Pulmonary artery endothelial cell (primary cell): Measurements from ENCODE around the gene RCOR1. TPM values are rescaled to one million over a fixed set of nuclear protein-coding genes. Genes with fewer than 3 reads are reported as not detected.
"Not testable (repeated sequence)": the region's sequence is repeated elsewhere in the genome, so short reads cannot be mapped to it uniquely, and the experiment has no call there.

ENCODE experiments used
- DNase-seq: peaks from one replicate; pipeline ENCODE4 v3.0.0-alpha.2; 2011; ENCODE audit warnings: low read depth, low spot score
- total RNA-seq: library from RNA; depleted of rRNA; stranded (reverse); fragments of >200 nt; gene quantifications from 2 replicates; pipeline ENCODE4 v1.2.3, GENCODE V29; 2014

RCOR1 gene
- total RNA-seq = 12.3 and 18.6 TPM in 2 replicates

DNA sequence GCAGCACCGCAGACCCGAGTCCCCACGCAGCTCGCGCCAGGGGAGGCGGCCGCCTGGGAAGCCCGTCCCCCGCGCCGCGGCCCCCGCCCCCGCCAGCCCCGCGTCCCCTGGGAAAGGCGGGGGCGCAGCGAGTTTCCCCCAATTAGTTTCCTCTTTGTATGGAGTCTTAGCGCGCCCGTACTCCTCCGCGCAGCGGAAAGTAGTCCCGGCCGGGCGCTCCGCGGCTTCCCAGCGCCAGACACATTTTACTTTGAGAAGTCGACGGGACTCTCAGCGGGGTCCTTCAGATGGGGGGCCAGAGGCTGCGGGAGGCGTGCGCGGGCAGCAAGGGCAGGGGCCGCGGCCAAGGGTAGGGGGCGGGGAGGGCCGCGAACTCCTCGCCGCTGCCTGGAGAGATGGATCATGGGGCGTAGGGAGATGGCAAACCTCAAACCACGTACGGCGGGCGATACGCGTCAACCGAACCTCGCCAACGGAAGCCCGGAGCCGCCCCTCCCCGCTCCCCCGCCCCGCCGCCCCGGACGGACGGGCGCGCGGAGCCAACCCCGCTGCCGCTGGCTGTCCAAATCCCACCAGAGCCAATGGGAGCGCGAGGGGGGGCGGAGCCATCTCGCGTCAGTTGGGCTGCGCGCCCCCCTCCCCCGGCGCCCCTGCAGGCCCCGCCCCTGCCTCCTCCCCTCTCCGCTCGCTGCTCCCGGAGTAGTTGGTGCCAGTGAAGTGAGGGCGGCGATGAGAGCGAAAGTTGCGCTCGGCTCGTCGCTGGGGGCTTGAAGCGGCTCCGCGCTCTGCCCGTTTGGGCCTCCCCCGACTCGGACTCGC is at the start of gene RCOR1:
Gene RCOR1, plus strand, starts transcription at position 706 of the 819 bp plus-strand sequence. CDS start 238 bp downstream, outside the sequence.
- DNase-seq = peak; percentile 92

- no peak for DNase-seq
Measured at GRCh38 chr14:102544046-102544746, 48.3 kb upstream of the RCOR1 start.

- DNase-seq = no peak
Measured at GRCh38 chr14:102544747-102545460, 47.5 kb upstream of the RCOR1 start.

DNA sequence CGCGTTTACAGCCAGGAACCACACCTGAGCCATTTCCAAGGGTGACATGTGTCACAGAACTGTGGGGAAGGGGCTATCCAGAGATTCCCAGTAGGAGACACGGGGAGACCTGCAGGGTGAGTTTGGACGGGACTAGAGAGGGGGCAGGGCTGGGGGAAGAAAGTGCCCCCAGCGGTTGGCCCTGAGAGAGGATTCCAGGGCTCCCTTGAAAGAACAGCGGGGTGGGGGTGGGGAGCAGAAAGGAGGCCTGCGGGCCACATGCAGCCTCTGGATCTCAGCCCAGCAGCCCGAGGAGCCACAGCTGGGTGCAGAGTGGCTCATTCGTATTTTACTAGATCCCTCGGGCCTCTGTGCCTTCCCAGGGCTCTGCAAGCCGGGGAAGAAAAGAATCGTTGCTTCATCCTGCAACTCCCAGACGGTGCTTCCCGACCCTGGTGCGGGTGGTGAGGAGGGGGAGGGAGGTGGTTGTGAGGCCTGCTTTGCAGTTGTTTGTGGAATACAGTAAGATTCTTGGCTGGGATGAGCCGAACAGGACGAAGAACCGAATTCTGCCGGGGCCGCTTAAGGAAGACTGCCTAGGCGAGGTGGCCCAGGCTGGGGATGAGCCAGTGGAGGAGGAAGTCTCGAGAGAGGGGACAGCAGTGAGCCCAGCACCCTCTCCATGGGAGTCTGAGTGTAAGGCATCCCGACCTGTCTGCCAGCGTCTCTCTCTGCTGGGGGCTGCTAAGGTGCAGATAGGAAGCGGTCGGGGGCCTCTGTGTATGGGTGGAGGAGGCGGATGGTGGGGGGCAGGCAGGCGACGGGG is 46.8 kb upstream of the RCOR1 start:
- DNase-seq = no peak

GRCh38 chr14:102548616-102549240 is 43.7 kb upstream of the RCOR1 start:
- no peak for DNase-seq

DNA sequence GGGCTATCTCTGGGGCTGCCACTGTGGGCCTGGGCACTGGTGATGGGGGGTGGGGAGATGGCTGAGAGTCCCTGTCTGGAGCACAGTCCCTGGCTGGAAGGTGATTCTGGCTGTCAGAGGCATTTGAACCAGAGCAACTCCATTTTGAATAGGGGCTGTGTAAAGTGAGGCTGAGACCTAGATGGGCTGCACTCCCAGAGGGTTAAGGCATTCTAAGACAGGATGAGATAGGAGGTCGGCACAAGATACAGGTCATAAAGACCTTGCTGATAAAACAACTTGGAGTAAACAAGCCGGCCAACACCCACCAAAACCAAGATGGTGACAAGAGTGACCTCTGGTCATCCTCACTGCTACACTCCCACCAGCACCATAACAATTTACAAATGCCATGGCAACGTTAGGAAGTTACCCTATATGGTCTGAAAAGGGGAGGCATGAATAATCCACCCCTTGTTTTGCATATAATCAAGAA is 41.5 kb upstream of the RCOR1 start:
- not testable (repeated sequence) for DNase-seq

GRCh38 chr14:102551995-102552705 is 40.3 kb upstream of the RCOR1 start:
- no peak for DNase-seq

DNA sequence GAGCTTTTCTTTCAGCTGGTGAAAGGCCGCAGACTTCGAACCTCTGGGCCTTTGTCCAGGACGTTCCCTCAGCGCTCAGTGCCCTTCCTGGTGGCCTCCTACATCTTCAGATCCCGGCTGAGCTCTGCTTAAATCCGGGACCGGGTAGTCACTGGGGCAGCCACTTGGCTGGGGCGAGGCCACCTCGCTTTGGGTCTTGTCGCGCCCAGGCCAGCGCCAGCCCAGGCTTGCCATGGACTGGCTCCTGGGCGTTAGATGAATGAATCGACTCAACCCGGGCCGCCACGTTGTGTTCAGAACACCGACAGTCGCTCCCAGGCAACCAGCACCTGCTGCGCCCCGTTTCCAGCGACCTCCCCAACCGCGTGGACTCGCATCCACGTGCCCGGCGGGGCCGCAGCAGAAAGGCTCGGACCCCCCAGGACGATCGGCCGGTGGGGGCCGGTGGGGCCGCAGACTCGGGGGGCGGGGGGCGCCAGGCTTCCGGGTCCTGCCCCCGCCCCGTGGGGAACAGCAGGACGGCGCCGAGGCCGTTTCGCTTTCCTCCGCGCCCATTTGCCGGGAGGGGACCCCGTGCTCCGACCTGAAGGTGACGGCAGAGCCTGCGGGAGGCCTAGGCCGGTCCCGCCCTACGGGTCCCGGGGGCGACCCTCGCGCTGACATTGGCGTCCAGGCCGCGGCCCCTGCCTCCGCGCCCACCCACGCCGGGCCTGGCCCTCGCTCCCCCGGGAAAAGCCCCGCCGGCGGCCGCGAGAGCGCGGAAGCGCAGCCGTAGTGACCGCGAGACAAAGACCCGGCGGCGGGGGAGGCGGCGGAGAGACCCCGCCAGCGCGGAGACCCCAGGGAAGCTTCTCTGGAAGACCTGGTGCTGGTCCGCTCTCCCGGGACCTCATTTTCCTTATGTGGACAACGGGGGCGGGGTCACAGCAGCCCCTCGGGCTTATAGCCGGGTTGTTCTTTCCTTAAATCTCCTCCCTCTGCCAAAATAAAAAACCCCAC is 37.3 kb upstream of the RCOR1 start:
- DNase-seq = no peak

- DNase-seq = no peak
Measured at GRCh38 chr14:102556098-102556677, 36.3 kb upstream of the RCOR1 start.

GRCh38 chr14:102557434-102558226 is 34.8 kb upstream of the RCOR1 start:
- DNase-seq = no peak

DNA sequence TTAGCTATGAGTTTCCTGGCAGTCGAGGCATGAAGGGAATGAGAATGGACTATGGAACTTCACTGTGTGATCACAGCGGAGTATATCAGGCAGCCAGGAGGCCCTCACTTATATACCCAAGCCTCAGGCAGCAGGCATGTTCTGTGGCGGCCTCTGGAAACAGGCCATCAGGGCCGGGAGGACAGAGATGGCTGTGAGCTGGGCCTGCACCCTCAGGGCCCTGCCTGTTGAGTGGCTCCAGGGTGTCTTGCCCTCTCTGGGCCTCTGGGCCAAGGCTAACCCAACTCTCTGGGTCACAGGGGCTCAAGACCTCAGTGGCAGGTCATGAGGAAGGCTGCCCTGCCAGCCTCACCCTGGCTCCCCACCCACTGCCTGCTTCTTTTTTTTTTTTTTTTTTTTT is 33.9 kb upstream of the RCOR1 start:
- no peak for DNase-seq

DNA sequence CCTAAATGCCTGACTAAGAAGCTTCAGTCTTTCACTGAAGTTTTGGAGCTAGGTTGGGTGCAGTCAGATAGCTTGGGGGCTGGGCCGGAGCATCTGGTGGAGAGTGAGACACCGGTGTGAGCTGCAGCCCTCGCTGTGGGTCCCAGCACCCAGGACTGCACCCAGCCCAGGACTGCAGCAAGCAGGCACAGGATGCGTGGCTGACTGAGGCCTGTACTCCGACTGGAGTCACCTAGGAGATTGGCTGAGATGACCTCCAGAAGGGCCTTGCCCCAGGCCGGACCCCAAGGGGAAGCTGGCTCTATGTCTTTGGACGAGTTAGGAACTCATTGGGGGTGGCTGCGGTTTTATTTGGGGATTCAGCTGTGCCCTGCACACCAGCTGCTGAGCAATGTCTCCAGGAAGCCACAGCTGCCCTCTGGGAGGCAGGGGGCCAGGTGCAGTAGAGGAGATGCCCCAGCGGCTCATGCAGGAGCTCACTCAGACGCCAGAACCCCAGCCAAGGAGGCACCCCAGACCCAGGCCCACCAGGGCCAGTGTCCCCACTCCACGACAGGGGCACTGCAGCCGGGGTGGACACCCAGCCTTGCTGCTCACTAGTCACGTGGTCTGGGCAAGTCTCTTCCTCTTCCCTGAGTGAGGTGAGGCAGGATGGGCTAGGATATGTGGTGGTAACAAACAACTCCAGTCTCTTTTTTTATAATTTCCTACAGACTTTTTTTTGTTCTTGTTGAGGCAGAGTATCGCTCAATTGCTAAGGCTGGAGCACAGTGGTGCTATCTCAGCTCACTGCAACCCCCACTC is 31.8 kb upstream of the RCOR1 start:
- DNase-seq = no peak

DNA sequence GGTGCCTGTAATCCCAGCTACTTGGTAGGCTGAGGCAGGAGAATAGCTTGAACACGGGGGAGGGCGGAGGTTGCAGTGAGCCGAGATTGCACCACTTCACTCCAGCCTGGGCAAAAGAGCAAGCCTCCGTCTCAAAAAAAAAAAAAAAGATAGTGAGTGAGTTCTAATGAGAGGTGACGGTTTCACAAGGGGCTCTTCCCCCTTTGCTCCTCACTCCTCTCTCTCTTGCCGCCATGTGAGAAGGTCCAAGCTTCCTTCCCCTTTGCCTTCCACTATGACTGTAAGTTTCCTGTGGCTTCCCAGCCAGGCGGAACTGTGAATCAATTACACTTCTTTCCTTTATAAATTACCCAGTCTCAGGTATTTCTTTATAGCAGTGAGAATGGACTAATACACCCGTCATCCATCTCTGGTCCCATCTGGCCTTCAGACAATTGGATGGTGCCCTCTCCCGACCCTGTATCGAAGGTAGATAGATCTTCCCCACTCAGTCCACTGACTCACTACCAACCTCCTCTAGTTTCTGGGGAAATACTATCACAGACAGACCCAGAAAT is 27.0 kb upstream of the RCOR1 start:
- no peak for DNase-seq

- no peak for DNase-seq
Measured at GRCh38 chr14:102565959-102566358, 26.5 kb upstream of the RCOR1 start.

GRCh38 chr14:102568115-102568614 is 24.3 kb upstream of the RCOR1 start:
- no peak for DNase-seq

- no peak for DNase-seq
Measured at GRCh38 chr14:102570334-102570995, 22.0 kb upstream of the RCOR1 start.
